HG03378 (cell line): Measurements from ENCODE around the gene DLX3.

Source experiments
- ATAC-seq: cut with Tn5 transposase; IDR thresholded peaks from one replicate; pipeline ENCODE4 v1.9.1; 2021; ENCODE audit warnings: mild to moderate bottlenecking, moderate library complexity; ENCODE audit not compliant: unreplicated experiment

Gene DLX3

DNA sequence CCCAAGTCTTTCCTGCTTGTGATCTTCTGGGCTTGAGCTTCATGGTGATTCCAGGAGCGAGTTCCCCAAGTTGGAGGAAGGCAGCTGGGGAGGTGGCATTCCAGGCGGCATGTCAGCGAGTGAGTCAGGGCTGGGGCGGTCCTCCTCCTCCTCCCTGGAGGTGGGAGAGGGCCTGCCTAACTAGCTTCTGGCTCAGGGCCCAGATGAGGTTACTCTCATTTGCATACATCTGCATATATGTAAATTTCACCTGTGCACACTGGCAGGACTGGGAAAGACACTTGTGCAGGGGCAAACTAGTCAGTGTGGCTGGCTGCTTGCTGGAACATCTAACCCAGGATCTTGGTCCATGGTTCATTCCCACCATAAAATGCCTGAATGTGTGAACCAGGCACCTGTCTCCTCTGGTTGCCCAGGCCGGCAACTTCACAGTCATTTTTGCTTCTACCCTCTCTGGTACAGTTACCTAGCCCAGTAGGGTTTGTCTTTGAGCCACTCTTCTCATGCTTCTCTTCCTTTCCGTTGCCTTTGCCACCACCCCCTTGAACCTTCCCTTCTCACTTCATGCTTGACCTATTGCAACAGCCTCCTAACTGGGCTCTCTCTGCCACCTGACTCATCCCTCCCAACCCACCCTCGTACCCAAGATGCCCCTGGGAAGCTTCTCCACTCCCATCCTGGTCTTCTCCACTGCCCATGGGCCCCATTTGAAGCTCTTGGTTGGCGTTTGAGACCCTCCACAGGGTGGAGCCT lies 35.7 kb downstream of the DLX3 start:
- ATAC-seq, result no peak

DNA sequence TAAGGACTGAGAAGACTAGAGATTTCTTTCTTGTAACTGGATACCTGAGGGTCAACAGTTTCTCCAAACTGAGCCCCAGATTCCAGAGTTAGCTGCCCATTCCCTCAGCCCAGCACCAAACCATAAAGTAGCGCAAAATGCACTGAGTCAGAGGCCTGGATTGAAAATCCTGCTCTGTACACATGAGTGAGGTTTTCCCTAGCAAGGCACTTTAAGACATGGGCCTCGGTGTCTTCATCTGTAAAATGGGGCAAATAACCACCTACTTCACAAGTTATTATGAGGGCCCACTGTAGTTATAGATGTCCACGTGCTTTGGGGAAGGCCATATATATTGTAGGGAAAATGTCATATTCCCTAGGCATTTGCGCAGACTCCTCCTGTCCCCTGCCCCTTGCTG lies 36.3 kb downstream of the DLX3 start:
- ATAC-seq, result no peak

DNA sequence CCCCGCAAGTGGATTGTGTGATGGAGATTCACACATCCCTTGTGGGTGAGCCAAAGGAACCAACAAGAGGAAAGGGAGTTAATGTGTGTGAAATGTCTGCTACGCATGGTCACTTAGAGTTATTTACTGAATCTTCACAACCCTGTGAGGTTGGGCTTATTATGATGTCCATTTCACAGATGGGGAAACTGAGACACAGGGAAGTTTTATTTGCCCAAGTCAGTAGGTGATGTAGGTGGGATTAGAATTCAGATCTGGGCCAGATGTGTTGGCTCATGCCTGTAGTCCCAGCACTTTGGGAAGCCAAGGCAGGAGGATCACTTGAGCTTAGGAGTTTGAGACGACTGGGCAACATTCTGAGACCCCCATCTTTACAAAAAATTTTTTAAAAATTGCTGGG lies 37.7 kb downstream of the DLX3 start:
- no peak for ATAC-seq

DNA sequence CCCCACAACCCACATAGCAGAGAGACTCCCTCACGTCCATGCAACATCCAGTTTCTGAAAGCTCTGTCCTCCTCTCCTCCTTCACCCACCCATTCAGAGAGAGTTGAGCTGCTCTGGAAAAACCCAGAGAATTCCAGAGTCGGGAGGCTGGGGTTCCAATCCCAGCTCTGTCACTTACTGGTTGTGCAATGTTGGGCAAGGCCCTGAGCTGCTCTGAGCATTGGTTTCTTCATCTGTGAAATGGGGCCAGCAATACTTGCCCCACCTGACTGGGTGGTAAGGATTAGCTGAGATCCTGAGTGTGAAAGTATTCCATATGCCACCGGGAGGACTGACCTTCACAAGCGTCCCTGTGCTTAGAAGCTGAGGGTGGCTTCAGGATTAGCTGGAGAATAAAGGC lies 38.2 kb downstream of the DLX3 start:
- no peak for ATAC-seq

DNA sequence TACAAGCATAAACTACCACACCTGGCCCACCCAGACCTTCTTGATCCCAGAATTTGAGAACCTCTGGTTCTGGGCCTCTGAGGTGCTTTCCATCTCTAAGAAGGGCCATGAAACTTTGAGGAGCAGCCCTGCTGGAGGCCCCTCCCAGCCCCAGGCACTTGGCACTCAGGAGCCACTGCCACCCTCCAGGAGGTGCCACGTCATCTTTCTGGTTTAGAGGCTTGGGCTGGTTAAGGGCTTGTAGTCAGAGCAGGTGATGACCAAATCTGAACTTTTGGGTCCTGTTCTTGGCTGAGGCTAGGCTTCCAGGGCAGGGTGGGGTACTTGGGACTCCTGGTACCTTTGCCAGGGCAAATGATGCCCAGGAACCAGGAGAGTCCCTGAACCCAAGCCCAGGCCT lies 39.9 kb downstream of the DLX3 start:
- ATAC-seq, result no peak

DNA sequence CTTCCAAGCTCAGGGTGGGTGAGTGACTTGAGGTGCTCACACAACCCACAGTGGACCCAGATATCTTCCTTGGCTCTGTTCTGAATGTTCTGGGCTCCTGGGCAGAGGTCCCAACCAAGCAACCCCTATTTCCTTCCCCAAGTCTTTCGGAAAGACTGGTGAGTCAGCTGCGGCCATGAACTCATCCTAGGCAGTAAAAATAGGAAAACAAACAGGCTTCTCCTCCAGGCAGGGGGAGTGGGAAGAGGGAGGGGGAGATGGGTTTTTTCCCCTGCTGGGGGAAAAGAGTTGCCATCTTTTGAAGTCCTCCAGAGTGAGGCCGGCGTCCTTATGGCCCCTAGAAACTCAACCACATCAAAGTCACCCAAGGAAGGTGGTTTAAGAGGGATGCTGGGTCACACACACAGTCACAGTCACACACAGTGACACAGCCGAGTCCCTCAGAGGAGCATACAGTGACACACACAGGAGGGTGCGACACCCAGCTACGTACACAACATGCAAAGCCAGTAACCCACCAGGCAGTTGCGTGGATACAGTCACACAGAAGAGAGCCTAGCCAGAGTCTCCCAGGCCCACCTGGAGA lies 42.0 kb downstream of the DLX3 start:
- no peak for ATAC-seq

DNA sequence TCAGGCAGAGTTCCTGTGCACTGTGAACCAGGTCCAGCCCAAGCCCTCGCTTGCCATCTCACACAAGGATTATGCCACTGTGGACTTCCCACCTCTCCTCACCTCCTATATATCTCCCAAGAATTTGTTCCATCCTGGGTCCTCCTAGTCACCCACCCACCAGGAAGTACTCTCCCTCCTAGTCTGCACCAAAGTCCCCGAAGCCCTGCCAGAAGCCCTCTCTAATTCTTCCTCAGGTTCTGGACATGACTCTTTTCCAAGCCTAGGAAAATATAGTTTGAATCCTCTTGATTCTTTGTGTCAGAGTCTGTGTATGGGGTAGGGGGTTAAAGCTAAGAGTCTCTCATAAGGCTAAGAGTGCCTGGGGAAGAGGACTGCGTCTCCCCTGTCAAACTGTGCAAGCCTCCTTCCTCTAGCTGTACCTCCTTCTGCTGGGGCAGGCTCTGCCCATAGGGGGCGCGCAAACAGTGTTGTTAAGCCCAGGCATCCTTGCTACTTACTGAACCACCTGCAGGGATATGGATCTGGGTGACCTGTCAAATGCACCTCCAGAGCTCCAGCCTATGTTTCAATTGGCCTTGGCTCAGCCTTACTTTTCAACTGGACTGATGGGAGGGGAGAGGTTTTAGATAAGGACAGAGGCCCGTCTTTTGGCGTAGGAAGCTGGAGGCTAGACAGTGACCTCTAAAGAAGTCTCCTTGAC lies 42.7 kb downstream of the DLX3 start:
- no peak for ATAC-seq

DNA sequence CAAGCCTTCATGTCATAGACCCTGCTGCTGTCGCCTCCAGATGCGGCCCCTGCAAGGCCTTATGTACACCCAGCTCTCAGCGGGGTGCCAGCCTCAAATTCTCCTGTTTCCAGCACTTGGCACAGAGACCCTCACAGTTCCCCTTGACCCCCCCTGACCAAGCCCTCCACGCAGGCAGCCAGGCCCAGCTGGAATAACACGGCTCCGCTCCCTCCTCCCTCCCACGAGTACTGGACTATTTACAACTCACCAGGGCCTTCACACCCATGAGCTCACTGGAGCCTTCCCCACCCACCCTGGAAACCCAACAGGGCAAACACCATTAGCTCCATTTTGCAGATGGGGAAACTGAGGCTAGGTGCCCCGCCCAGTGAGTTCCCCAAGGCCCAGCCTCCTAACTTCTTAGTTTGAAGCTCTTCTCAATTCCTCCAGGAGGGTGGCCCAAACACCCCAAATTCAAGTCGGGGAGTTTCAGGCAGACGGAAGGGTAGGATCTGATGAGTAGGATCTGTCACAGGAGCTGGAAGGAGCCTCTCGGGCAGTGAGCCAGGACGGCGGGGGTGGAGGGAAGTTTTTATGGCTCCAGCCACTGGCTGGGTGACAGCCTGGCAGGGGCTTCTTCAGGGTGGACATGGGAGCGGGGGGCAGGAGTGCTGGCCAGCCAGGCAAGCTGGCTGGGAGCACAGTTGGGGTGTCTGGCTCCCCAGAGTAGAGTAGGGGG lies 43.5 kb downstream of the DLX3 start:
- ATAC-seq, result no peak

DNA sequence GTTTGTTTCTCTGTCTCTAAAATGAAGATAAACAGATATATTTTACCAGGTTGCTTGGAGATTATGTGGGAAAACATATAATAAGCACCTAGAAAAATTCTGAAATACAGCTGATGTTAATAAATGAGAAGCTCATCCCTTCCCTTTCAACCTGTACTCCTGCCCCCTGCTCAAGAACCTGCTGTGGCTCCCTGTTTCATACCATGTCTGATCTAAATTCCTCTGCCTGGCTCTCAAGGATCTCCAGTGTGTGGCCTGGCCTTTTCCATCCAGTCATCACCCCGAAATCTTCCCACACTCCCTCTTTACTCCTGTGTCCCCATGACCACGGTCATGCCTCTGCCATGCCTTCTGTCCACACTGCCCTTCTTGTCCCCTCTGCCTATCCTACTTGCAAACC lies 45.4 kb downstream of the DLX3 start:
- no peak for ATAC-seq

DNA sequence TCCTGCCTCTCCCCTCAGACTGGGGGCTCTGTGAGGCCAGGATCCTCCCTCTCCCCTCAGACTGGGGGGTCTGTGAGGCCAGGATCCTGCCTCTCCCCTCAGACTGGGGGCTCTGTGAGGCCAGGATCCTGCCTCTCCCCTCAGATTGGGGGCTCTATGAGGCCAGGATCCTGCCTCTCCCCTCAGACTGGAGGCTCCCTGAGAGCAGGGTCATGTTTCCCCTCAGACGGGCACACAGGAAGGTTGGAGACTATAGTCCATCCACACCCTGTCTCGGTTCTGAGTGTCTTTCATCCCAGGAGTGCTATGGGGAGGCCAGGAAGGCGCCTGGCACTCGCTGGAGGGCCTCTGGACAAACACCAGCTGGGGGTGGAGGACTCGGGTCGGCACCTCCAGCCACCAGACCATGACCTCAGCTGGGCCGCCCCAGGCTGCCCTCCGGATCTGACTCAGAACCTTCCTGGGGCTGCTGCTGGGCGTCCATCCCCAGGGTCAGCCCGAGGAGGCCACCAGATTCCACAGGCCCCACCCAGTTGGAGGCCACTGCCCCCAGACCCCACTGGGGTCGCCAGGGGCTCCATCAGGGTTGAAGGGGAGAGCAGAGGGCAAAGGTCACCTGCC lies 48.0 kb downstream of the DLX3 start:
- no peak for ATAC-seq

DNA sequence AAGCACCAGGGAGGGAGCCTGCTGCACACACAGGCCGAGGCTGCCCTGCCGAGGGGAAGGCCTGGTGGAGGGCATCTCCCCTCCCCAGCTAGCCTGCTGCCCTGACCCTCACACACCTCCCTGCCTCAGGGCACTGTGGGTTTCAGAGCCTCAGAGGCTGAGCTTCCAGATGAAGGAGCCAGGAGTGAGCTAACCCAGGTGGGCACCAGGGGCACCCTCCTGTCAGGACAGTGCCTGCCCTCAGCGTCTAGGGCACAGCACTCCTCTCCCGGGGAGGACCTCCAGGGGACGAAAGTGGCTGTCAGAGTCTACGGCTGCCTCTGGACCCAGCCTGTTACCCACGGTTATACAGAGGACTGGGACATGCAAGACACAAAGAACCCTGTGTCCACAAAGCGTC lies 48.8 kb downstream of the DLX3 start:
- no peak for ATAC-seq

DNA sequence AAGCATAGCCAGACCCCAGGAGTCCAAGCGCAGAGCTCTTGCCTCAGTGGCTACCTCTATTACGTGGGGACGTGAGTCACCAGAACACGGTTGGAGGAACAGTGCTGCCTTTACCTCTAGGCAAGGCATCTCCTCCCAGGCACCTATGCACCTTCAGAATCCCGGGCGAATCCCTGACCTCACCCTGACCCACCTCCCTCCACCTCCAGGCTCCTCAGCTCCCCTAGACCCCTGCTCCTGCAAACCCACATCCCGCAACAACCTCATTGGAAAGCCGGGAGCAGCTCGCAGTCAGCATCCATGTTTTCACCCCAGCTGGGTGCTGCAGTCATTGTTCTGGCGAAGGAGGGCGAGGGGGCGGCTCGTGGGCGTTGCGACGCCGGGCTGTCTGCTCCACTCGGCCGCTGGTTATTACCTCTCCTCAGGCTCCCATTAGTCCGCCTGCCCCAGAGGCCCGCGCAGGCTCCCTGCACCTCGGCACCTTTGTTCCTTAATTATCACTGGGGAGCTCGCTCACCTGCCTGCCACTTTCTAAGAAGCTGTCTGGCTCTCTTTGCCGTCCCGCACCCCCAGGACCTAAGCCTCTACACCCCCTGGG lies 50.7 kb downstream of the DLX3 start:
- no peak for ATAC-seq

DNA sequence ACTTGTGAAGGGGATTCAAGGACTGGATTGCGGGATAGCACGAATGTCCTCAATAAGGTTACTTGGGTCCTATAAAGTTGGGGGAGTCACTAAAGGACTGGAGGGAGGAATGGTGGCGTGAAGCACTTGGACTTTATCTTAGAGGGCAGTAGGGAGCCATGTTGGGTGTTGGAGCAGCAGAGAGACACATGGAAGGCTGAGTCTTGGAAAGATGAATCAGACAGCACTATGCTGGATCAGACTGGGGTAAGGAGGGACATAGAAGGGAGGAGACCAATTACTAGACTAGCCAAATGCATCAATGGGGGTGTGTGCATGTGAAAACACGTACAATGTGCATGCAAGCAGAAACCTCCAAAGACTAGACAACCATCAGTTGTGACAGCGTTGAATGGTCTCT lies 52.1 kb downstream of the DLX3 start:
- no peak for ATAC-seq

DNA sequence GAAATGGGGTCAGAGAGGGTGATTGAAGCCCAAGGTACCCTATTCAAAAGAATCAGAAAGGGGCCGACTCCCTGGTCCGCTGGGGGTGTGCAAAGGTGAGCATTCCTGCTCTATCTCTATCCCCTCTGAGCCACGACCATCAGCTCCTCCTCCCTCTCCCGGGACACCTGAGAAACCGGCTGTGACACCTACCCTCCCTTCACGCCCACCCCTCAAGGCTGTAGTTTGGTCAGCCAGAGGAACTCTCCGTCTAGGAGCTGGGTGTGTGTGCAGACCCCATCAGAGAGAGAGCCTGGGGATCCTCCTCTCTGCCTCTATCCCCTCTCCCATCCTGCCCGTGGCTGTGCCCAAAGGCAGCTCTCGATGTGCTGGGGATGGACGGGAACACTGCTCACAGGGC lies 53.6 kb downstream of the DLX3 start:
- no peak for ATAC-seq
